ENCODE data around the gene NPPB. TPM values are rescaled to one million over a fixed set of nuclear protein-coding genes. Genes with fewer than 3 reads are reported as not detected.
"Not testable (repeated sequence)": the region's sequence is repeated elsewhere in the genome, so short reads cannot be mapped to it uniquely, and the experiment has no call there.

Gene NPPB
- not detected for total RNA-seq (2021; fragmentation: NEBNext Ultra II Directional; extraction: Animal tissue kit (Norgen Biotek cat#: 25700))
- long read RNA-seq, result 0 reads

GRCh38 chr1:11858613-11858967 lies at the start of gene NPPB:
Gene NPPB (minus strand): TSS chr1:11858945. CDS start chr1:11858833, 112 bp downstream.
- no peak for DNase-seq
- TF ChIP-seq CTCF (IDR thresholded peaks at IDR 0.05), result no peak
- Mint-ChIP-seq H3K4me3 (no peak within 1 kb of the TSS), H3K4me1 (ENCODE audit: low read depth) (no peaks in the 10 kb centered on the region), H3K9me3 (no peaks in the 10 kb centered on the region), H3K27me3 (ENCODE audit: insufficient read depth) (peaks cover 25% of the 10 kb centered on the region), H3K36me3 (ENCODE audit: low read depth) (no peaks in the 10 kb centered on the region), H3K27ac (no peak within 1 kb of the TSS)

- H3K36me3 Mint-ChIP-seq (ENCODE audit: low read depth), result no peaks in the 10 kb centered on the region
- peaks cover 25% of the 10 kb centered on the region for H3K27me3 Mint-ChIP-seq (ENCODE audit: insufficient read depth)
Observed at GRCh38 chr1:11908095-11908675, 49.4 kb upstream of the NPPB start.

GRCh38 chr1:11907275-11908094 lies 48.7 kb upstream of the NPPB start:
- H3K4me3 Mint-ChIP-seq, result peak overlapping the region; percentile 92
- H3K27me3 Mint-ChIP-seq (ENCODE audit: insufficient read depth), result peaks cover 25% of the 10 kb centered on the region
- peak; percentile 94 for DNase-seq
- peaks cover 19% of the 10 kb centered on the region for H3K4me1 Mint-ChIP-seq (ENCODE audit: low read depth)
- peak overlapping the region; percentile 100 for H3K27ac Mint-ChIP-seq
- peaks cover 11% of the 10 kb centered on the region for H3K9me3 Mint-ChIP-seq
- H3K36me3 Mint-ChIP-seq (ENCODE audit: low read depth), result no peaks in the 10 kb centered on the region
- peak; percentile 82 for TF ChIP-seq CTCF (IDR thresholded peaks at IDR 0.05)

More at GRCh38 chr1:11908095-11908675, 49.4 kb upstream of the NPPB start:
- H3K4me1 Mint-ChIP-seq (ENCODE audit: low read depth), result peaks cover 19% of the 10 kb centered on the region
- H3K4me3 Mint-ChIP-seq, result peak overlapping the region; percentile 92
- peaks cover 11% of the 10 kb centered on the region for H3K9me3 Mint-ChIP-seq
- TF ChIP-seq CTCF (IDR thresholded peaks at IDR 0.05), result no peak
- H3K27ac Mint-ChIP-seq, result peak overlapping the region; percentile 100
- peak; percentile 100 for DNase-seq

- DNase-seq, result no peak
- H3K4me3 Mint-ChIP-seq, result no peak overlapping the region
- H3K9me3 Mint-ChIP-seq, result peaks cover 11% of the 10 kb centered on the region
- TF ChIP-seq CTCF (IDR thresholded peaks at IDR 0.05), result no peak
- H3K27me3 Mint-ChIP-seq (ENCODE audit: insufficient read depth), result peaks cover 25% of the 10 kb centered on the region
- peaks cover 19% of the 10 kb centered on the region for H3K4me1 Mint-ChIP-seq (ENCODE audit: low read depth)
- H3K36me3 Mint-ChIP-seq (ENCODE audit: low read depth), result no peaks in the 10 kb centered on the region
- no peak overlapping the region for H3K27ac Mint-ChIP-seq
Observed at GRCh38 chr1:11906870-11907269, 48.1 kb upstream of the NPPB start.

GRCh38 chr1:11904978-11905377 lies 46.2 kb upstream of the NPPB start:
- no peak for DNase-seq
- no peak for TF ChIP-seq CTCF (IDR thresholded peaks at IDR 0.05)
- peaks cover 32% of the 10 kb centered on the region for H3K27me3 Mint-ChIP-seq (ENCODE audit: insufficient read depth)
- no peaks in the 10 kb centered on the region for H3K36me3 Mint-ChIP-seq (ENCODE audit: low read depth)
- no peak overlapping the region for H3K27ac Mint-ChIP-seq
- no peak overlapping the region for H3K4me3 Mint-ChIP-seq
- peaks cover 11% of the 10 kb centered on the region for H3K9me3 Mint-ChIP-seq
- peaks cover 17% of the 10 kb centered on the region for H3K4me1 Mint-ChIP-seq (ENCODE audit: low read depth)

- not testable (repeated sequence) for H3K27ac Mint-ChIP-seq; H3K4me3 Mint-ChIP-seq; DNase-seq; H3K36me3 Mint-ChIP-seq (ENCODE audit: low read depth)
- Mint-ChIP-seq H3K9me3 (peaks cover 11% of the 10 kb centered on the region), H3K4me1 (ENCODE audit: low read depth) (peaks cover 11% of the 10 kb centered on the region), H3K27me3 (ENCODE audit: insufficient read depth) (peaks cover 32% of the 10 kb centered on the region)
Observed at GRCh38 chr1:11904156-11904555, 45.4 kb upstream of the NPPB start.

Data from HFFc6 (cell line).